Calu3 (cell line): ENCODE results near the gene CABLES2. TPM values are rescaled to one million over a fixed set of nuclear protein-coding genes. Genes with fewer than 3 reads are reported as not detected.

Experiments
- BruUV-seq: library from RNA; stranded (reverse); fragments of 400-500 nt; replicated peaks from 2 replicates; lab custom pipeline; 2021; lab: Mats Ljungman, UMichigan
- CTCF ChIA-PET: fragments of 300-600 bp; sonication (Branson Sonifier 250); formaldehyde crosslinking; loops from one replicate; lab custom pipeline; 2022; ENCODE audit warnings: antibody characterized with exemption; lab: Charles Lee
- DNase-seq: peaks from one replicate; pipeline ENCODE4 v3.0.0; 2022
- H3K27ac Mint-ChIP-seq: one replicate; pipeline ENCODE4 v1.8.0; 2022; ENCODE audit warnings: mixed read lengths; ENCODE audit not compliant: unreplicated experiment
- H3K27me3 Mint-ChIP-seq: one replicate; pipeline ENCODE4 v1.8.0; 2022; ENCODE audit warnings: mixed read lengths; ENCODE audit not compliant: unreplicated experiment
- H3K36me3 Mint-ChIP-seq: one replicate; pipeline ENCODE4 v1.8.0; 2022; ENCODE audit warnings: mild to moderate bottlenecking, moderate library complexity, mixed read lengths; ENCODE audit not compliant: insufficient read depth, unreplicated experiment
- H3K4me1 Mint-ChIP-seq: one replicate; pipeline ENCODE4 v1.8.0; 2022; ENCODE audit warnings: mild to moderate bottlenecking, low read depth, mixed read lengths; ENCODE audit not compliant: unreplicated experiment
- H3K4me3 Mint-ChIP-seq: one replicate; pipeline ENCODE4 v1.8.0; 2022; ENCODE audit warnings: mild to moderate bottlenecking, low read depth, moderate library complexity, mixed read lengths; ENCODE audit not compliant: unreplicated experiment
- H3K9me3 Mint-ChIP-seq: one replicate; pipeline ENCODE4 v1.8.0; 2022; ENCODE audit warnings: low read depth, mixed read lengths; ENCODE audit not compliant: unreplicated experiment
- intact Hi-C: fragments of 100-400 bp; cut with micrococcal nuclease; formaldehyde crosslinking; loops from one replicate; pipeline ENCODE4 v1.10.0; 2022; ENCODE audit not compliant: unreplicated experiment
- total RNA-seq: library from RNA; stranded (reverse); gene quantifications from 2 replicates; pipeline ENCODE4 v1.2.3, GENCODE V29; 2022
- TF ChIP-seq, protein P1 (sequence below): fragments of 200-600 bp; IDR thresholded peaks from one replicate; pipeline ENCODE4 v1.8.0; 2022; ENCODE audit warnings: antibody characterized with exemption; ENCODE audit not compliant: unreplicated experiment

Gene CABLES2
- total RNA-seq, 1 experiment from 2014 or later: 13.6 TPM

DNA sequence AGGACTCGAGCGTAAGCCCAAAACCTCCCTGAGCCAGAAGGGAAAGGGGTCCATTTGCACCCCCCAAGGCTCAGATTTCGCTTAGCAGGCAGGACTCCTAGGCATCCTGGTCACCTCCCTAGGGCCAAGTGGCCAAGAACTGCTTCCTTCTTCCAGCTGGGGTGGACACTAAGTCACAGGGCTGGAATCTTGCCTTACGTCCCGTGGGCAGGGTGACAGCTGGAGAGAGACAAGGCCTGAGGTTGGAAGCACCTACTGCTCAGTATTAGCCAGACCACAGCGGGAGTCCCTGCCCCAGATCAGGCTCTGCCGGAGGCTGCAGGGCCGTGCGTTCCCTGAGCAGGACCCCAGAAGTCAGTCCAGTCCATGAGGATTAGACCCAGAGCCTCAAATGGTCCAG is 59.6 kb downstream of the CABLES2 start:
- H3K9me3 Mint-ChIP-seq: peaks cover 3% of the 10 kb centered on the region
- peaks cover 96% of the 10 kb centered on the region for H3K36me3 Mint-ChIP-seq
- H3K4me3 Mint-ChIP-seq: no peak overlapping the region
- BruUV-seq: no TSS peak
- CTCF ChIA-PET: no interaction called here
- no peak overlapping the region for H3K27ac Mint-ChIP-seq
- H3K4me1 Mint-ChIP-seq: peaks cover 25% of the 10 kb centered on the region
- no peak for DNase-seq
- intact Hi-C loops: no loop called here
- no peaks in the 10 kb centered on the region for H3K27me3 Mint-ChIP-seq
- TF ChIP-seq, protein P1, sequence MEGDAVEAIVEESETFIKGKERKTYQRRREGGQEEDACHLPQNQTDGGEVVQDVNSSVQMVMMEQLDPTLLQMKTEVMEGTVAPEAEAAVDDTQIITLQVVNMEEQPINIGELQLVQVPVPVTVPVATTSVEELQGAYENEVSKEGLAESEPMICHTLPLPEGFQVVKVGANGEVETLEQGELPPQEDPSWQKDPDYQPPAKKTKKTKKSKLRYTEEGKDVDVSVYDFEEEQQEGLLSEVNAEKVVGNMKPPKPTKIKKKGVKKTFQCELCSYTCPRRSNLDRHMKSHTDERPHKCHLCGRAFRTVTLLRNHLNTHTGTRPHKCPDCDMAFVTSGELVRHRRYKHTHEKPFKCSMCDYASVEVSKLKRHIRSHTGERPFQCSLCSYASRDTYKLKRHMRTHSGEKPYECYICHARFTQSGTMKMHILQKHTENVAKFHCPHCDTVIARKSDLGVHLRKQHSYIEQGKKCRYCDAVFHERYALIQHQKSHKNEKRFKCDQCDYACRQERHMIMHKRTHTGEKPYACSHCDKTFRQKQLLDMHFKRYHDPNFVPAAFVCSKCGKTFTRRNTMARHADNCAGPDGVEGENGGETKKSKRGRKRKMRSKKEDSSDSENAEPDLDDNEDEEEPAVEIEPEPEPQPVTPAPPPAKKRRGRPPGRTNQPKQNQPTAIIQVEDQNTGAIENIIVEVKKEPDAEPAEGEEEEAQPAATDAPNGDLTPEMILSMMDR: no peak

GRCh38 chr20:62347151-62347404 is 60.0 kb downstream of the CABLES2 start:
- Mint-ChIP-seq H3K4me3 (no peak overlapping the region), H3K27ac (no peak overlapping the region), H3K4me1 (peaks cover 25% of the 10 kb centered on the region), H3K9me3 (peaks cover 3% of the 10 kb centered on the region), H3K27me3 (no peaks in the 10 kb centered on the region), H3K36me3 (peaks cover 96% of the 10 kb centered on the region)
- BruUV-seq: no TSS peak
- no peak for DNase-seq
- TF ChIP-seq, protein P1: no peak
- intact Hi-C loops: no loop called here
- CTCF ChIA-PET: no interaction called here

DNA sequence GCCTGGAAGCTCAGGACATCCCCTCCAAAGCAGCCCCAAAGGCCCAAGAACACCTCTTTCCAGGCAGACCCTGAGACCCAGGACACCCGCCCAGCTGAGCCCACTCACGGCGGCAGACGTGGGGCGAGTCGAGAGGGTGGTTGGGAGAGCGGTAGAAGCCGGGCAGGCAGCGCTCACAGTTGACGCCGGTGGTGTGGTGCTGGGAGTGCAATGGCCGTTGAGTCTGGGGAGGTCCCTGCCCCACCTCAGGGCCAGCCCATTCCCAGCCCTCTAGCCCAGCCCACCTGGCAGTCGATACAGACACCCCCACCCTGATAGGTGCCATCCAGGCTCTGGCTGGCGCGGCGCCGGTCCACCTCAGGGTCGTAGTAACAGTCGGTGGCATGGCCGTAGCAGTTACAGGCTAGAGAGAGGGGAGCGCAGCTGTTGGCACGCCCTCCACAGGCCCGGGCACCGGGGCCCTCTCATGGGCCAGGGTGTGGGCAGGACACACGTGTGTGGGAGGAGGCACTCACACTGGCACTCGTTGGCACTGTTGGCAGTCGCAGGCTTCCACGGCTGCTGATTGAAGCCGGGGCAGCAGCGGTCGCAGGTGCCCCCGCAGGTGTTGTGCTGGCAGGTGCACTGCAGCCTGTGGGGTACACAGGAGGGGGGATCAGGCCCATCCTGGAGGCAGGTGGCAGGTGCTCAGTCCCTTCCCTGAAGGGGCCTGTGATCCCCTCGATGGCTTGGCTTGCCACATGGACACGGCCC is 60.5 kb downstream of the CABLES2 start:
- DNase-seq: no peak
- CTCF ChIA-PET: no interaction called here
- no TSS peak for BruUV-seq
- Mint-ChIP-seq H3K4me1 (peaks cover 25% of the 10 kb centered on the region), H3K4me3 (no peak overlapping the region), H3K27ac (no peak overlapping the region), H3K9me3 (peaks cover 3% of the 10 kb centered on the region), H3K27me3 (no peaks in the 10 kb centered on the region), H3K36me3 (peaks cover 96% of the 10 kb centered on the region)
- TF ChIP-seq, protein P1: no peak
- intact Hi-C loops: no loop called here

GRCh38 chr20:62345681-62346370 is 61.3 kb downstream of the CABLES2 start:
- DNase-seq: no peak
- no peak overlapping the region for H3K4me3 Mint-ChIP-seq
- TF ChIP-seq, protein P1: no peak
- H3K27ac Mint-ChIP-seq: no peak overlapping the region
- CTCF ChIA-PET: no interaction called here
- peaks cover 96% of the 10 kb centered on the region for H3K36me3 Mint-ChIP-seq
- intact Hi-C loops: no loop called here
- peaks cover 25% of the 10 kb centered on the region for H3K4me1 Mint-ChIP-seq
- no TSS peak for BruUV-seq
- peaks cover 3% of the 10 kb centered on the region for H3K9me3 Mint-ChIP-seq
- H3K27me3 Mint-ChIP-seq: no peaks in the 10 kb centered on the region
